ENCODE measurements around the gene DNAJB14. TPM values are rescaled to one million over a fixed set of nuclear protein-coding genes. Genes with fewer than 3 reads are reported as not detected.

Gene DNAJB14
- total RNA-seq, 2 experiments from 2014 or later: 66.3 to 67.4 TPM

GRCh38 chr4:99878604-99879003, 67.8 kb downstream of the DNAJB14 start:
- DNase-seq (no peak), ATAC-seq (ENCODE audit: poor library complexity) (no peak)
- Histone ChIP-seq H3K4me1 (ENCODE audit: insufficient read depth, low read length) (no peaks in the 10 kb centered on the region), H3K27me3 (ENCODE audit: control insufficient read depth in 1 of 2, insufficient read depth in 2 of 2, low read length in 2 of 2) (no peaks in the 10 kb centered on the region), H3K9me3 (ENCODE audit: control insufficient read depth in 1 of 2, insufficient read depth in 1 of 2, low read length in 2 of 2) (no peaks in the 10 kb centered on the region), H3K36me3 (ENCODE audit: insufficient read depth, low read length) (peaks cover 56% of the 10 kb centered on the region), H3K27ac (ENCODE audit: low read depth in 1 of 2, low read length in 2 of 2) (no peak overlapping the region), H3K4me3 (ENCODE audit: low read length) (no peak overlapping the region)
- Mint-ChIP-seq H3K9me3 (no peaks in the 10 kb centered on the region), H3K36me3 (ENCODE audit: low read depth) (peaks cover 61% of the 10 kb centered on the region), H3K4me3 (no peak overlapping the region), H3K27me3 (no peaks in the 10 kb centered on the region), H3K4me1 (ENCODE audit: low read depth) (no peaks in the 10 kb centered on the region), H3K27ac (no peak overlapping the region)
- intact Hi-C loops (cut with DNase I, micrococcal nuclease): no loop called here
- ChIA-PET CTCF (no interaction called here), POLR2A (interaction anchor here (1.2 kb wide), 1 partner anchor 61 kb away, joined by 3 read pairs; no protein-coding TSS in a partner anchor)
- no peak for TF ChIP-seq CTCF (IDR thresholded peaks at IDR 0.05)

DNA sequence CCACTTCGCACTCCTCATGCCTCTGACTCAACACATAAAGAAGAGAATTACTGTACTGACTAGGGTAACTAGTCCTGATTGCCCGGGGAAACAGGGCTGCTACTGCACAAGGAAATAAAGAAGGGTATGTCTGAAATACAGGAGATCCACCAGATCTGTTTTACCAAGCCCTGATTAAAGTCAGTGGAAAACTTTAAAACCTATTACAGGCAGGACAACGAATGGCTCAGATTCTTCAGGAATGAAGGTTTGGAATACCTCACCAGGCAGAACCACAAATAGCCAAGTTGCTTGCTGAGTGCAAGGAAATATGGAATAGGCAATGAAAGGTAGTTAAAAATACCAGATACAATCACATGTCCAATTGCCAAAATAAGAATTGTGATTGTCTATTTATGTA, 69.5 kb downstream of the DNAJB14 start:
- POLR2A ChIA-PET: no interaction called here
- Mint-ChIP-seq H3K36me3 (ENCODE audit: low read depth) (peaks cover 62% of the 10 kb centered on the region), H3K4me1 (ENCODE audit: low read depth) (no peaks in the 10 kb centered on the region), H3K4me3 (no peak overlapping the region), H3K9me3 (no peaks in the 10 kb centered on the region), H3K27ac (no peak overlapping the region), H3K27me3 (no peaks in the 10 kb centered on the region)
- H3K27me3 ChIP-seq (ENCODE audit: control insufficient read depth in 1 of 2, insufficient read depth in 2 of 2, low read length in 2 of 2): no peaks in the 10 kb centered on the region
- ATAC-seq (ENCODE audit: poor library complexity) (no peak), DNase-seq (no peak)
- peaks cover 43% of the 10 kb centered on the region for H3K36me3 ChIP-seq (ENCODE audit: insufficient read depth, low read length)
- H3K9me3 ChIP-seq (ENCODE audit: control insufficient read depth in 1 of 2, insufficient read depth in 1 of 2, low read length in 2 of 2): no peaks in the 10 kb centered on the region
- no peak for TF ChIP-seq CTCF (IDR thresholded peaks at IDR 0.05)
- H3K4me3 ChIP-seq (ENCODE audit: low read length): no peak overlapping the region
- no peak overlapping the region for H3K27ac ChIP-seq (ENCODE audit: low read depth in 1 of 2, low read length in 2 of 2)
- CTCF ChIA-PET: no interaction called here
- intact Hi-C loops (cut with DNase I, micrococcal nuclease): no loop called here
- H3K4me1 ChIP-seq (ENCODE audit: insufficient read depth, low read length): no peaks in the 10 kb centered on the region

- Histone ChIP-seq H3K27me3 (ENCODE audit: control insufficient read depth in 1 of 2, insufficient read depth in 2 of 2, low read length in 2 of 2) (no peaks in the 10 kb centered on the region), H3K36me3 (ENCODE audit: insufficient read depth, low read length) (peaks cover 24% of the 10 kb centered on the region), H3K4me3 (ENCODE audit: low read length) (no peak overlapping the region), H3K27ac (ENCODE audit: low read depth in 1 of 2, low read length in 2 of 2) (no peak overlapping the region), H3K9me3 (ENCODE audit: control insufficient read depth in 1 of 2, insufficient read depth in 1 of 2, low read length in 2 of 2) (no peaks in the 10 kb centered on the region), H3K4me1 (ENCODE audit: insufficient read depth, low read length) (no peaks in the 10 kb centered on the region)
- peaks cover 48% of the 10 kb centered on the region for H3K36me3 Mint-ChIP-seq (ENCODE audit: low read depth)
- DNase-seq (no peak), ATAC-seq (ENCODE audit: poor library complexity) (no peak)
- H3K27me3 Mint-ChIP-seq: no peaks in the 10 kb centered on the region
- no peak overlapping the region for H3K27ac Mint-ChIP-seq
- intact Hi-C loops (cut with DNase I, micrococcal nuclease): no loop called here
- POLR2A ChIA-PET: no interaction called here
- no peak overlapping the region for H3K4me3 Mint-ChIP-seq
- TF ChIP-seq CTCF (IDR thresholded peaks at IDR 0.05): no peak
- H3K9me3 Mint-ChIP-seq: no peaks in the 10 kb centered on the region
- H3K4me1 Mint-ChIP-seq (ENCODE audit: low read depth): no peaks in the 10 kb centered on the region
- CTCF ChIA-PET: no interaction called here
These were observed 71.3 kb downstream of the DNAJB14 start for GRCh38 chr4:99875071-99875470.

Data from CD4-positive, alpha-beta T cell (primary cell).